H1 (cell line): ENCODE data around the gene URAD.

Source experiments
- CTCF ChIP-seq, 3 experiments: IDR thresholded peaks; 1 replicate in 2 of 3; 2 replicates in 1 of 3; pipeline versions ENCODE4 v1.5.1 to v1.6.1; 2011; ENCODE audit warnings: low read length in 3 of 3, mild to moderate bottlenecking in 3 of 3, inconsistent platforms in 2 of 3, low read depth in 1 of 3, moderate library complexity in 1 of 3; ENCODE audit not compliant: insufficient read depth in 1 of 3; ENCODE audit errors: control extremely low read depth in 1 of 3
- PHF8 ChIP-seq: fragments of 200-600 bp; sonication (generic); conservative IDR thresholded peaks from 2 replicates; pipeline ENCODE4 v1.7.1; 2012; ENCODE audit warnings: low read depth, mild to moderate bottlenecking, inconsistent platforms, low read length, moderate library complexity
- POLR2A ChIP-seq, 2 experiments: IDR thresholded peaks; 1 replicate in 1 of 2; 2 replicates in 1 of 2; pipeline ENCODE4 v1.6.1; 2011; ENCODE audit warnings: low read depth in 2 of 2, low read length in 2 of 2, mild to moderate bottlenecking in 2 of 2; ENCODE audit errors: control extremely low read depth in 1 of 2
- SP1 ChIP-seq: IDR thresholded peaks from 2 replicates; pipeline ENCODE4 v1.6.1; 2011; ENCODE audit warnings: low read depth, low read length

- TF ChIP-seq POLR2A (IDR thresholded peaks at IDR 0.05; ENCODE audit: control extremely low read depth in 1 of 2, low read depth in 2 of 2, low read length in 2 of 2) (no peak), SP1 (peak; percentile 45), PHF8 (no peak), CTCF (IDR thresholded peaks at IDR 0.05; ENCODE audit: control extremely low read depth in 1 of 3, insufficient read depth in 1 of 3, low read depth in 1 of 3, low read length in 3 of 3) (no peak)
These were observed 17.3 kb downstream of the URAD start for GRCh38 chr13:27971236-27971645.
